SU-DHL-6 (cell line): ENCODE measurements around the gene IL21R.

Experiments used
- H2AFZ ChIP-seq: fragments of 200-600 bp; sonication (generic); 2 replicates; pipeline ENCODE4 v1.6.1; 2014; ENCODE audit warnings: low read depth, mild to moderate bottlenecking, moderate library complexity, mixed read lengths, antibody characterized with exemption, low read length; ENCODE audit not compliant: severe bottlenecking
- H3F3A ChIP-seq: fragments of 200-600 bp; shearing (Covaris generic); 2 replicates; pipeline ENCODE4 v1.6.0; 2016; ENCODE audit warnings: antibody characterized with exemption, mild to moderate bottlenecking; ENCODE audit not compliant: insufficient read depth
- H3K27ac ChIP-seq: fragments of 200-600 bp; sonication (generic); 2 replicates; pipeline ENCODE4 v1.5.1; 2016; ENCODE audit warnings: low read depth, mild to moderate bottlenecking, low read length, moderate library complexity, mixed read lengths
- H3K27me3 ChIP-seq: fragments of 200-600 bp; sonication (generic), shearing (Covaris generic); 2 replicates; pipeline ENCODE4 v1.6.0; 2014; ENCODE audit warnings: mild to moderate bottlenecking, low read length
- H3K36me3 ChIP-seq: fragments of 200-600 bp; sonication (generic); 2 replicates; pipeline ENCODE4 v1.6.1; 2014; ENCODE audit warnings: mild to moderate bottlenecking, low read length, mixed read lengths
- H3K4me2 ChIP-seq: fragments of 300-600, 200-600 bp; shearing (Covaris generic), sonication (generic); 2 replicates; pipeline ENCODE4 v1.6.0; 2014; ENCODE audit warnings: low read length, low read depth, mild to moderate bottlenecking; ENCODE audit not compliant: poor library complexity, severe bottlenecking
- H3K4me3 ChIP-seq: fragments of 200-600 bp; sonication (generic); 2 replicates; pipeline ENCODE4 v1.5.1; 2014; ENCODE audit warnings: antibody characterized with exemption, low read length, mild to moderate bottlenecking, mixed read lengths; ENCODE audit not compliant: insufficient read depth, poor library complexity, severe bottlenecking
- H3K79me2 ChIP-seq: fragments of 200-600 bp; sonication (generic); 2 replicates; pipeline ENCODE4 v1.6.1; 2014; ENCODE audit warnings: mild to moderate bottlenecking, low read length, moderate library complexity; ENCODE audit not compliant: insufficient read depth
- H3K9ac ChIP-seq: fragments of 200-600 bp; sonication (generic); 2 replicates; pipeline ENCODE4 v1.7.0; 2014; ENCODE audit warnings: mild to moderate bottlenecking, low read length
- H3K9me2 ChIP-seq: fragments of 200-600 bp; sonication (generic); replicated peaks from 2 replicates; pipeline ENCODE4 v1.6.1; 2014; ENCODE audit warnings: low read length; ENCODE audit not compliant: insufficient read depth
- H3K9me3 ChIP-seq: fragments of 200-600 bp; sonication (generic); 2 replicates; pipeline ENCODE4 v1.6.1; 2014; ENCODE audit warnings: low read length, mixed read lengths; ENCODE audit not compliant: insufficient read depth
- H4K20me1 ChIP-seq: fragments of 200-600 bp; sonication (generic); 2 replicates; pipeline ENCODE4 v1.6.1; 2014; ENCODE audit warnings: low read depth, mild to moderate bottlenecking, antibody characterized with exemption, low read length, moderate library complexity, mixed read lengths
- EZH2phosphoT487 ChIP-seq: fragments of 200-600 bp; sonication (generic), shearing (Covaris generic); conservative IDR thresholded peaks from 2 replicates; pipeline ENCODE4 v1.6.1; 2018; ENCODE audit warnings: mild to moderate bottlenecking, antibody characterized with exemption, low read length, moderate library complexity, mixed read lengths
- TF ChIP-seq, protein P1 (sequence below): fragments of 200-600 bp; sonication (generic); IDR thresholded peaks from one replicate; pipeline ENCODE4 v1.5.1; 2017; ENCODE audit warnings: antibody characterized with exemption, mild to moderate bottlenecking, low read length, moderate library complexity; ENCODE audit not compliant: insufficient read depth, poor library complexity, severe bottlenecking

IL21R gene

DNA sequence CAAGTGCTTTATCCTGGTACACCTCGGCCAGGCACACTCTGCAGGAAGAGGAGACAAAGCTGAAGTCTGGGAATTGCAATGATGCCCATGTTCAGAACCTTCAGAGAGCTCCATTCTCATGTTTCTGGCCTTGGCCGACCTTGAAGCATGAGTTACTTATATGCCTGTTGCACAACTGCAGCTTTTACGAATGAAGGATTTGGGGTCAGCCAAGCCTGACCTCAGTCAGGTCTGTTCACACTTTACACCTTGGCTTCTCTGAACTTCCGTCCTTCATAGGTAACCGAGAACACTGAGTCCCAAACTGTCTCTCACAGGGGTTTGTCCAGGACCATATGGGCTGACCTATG is 81.1 kb downstream of the IL21R start:
- Histone ChIP-seq H3K4me3 (no peak overlapping the region), H4K20me1 (no peaks in the 10 kb centered on the region), H3K36me3 (peaks cover 3% of the 10 kb centered on the region; the same call in 1 of the 2 replicates), H3K27ac (no peak overlapping the region), H3K9ac (no peak overlapping the region), H3K4me2 (no peak overlapping the region), H3F3A (no peaks in the 10 kb centered on the region), H3K27me3 (no peaks in the 10 kb centered on the region), H3K9me3 (no peaks in the 10 kb centered on the region), H2AFZ (no peak overlapping the region), H3K79me2 (no peaks in the 10 kb centered on the region), H3K9me2 (no peaks in the 10 kb centered on the region)
- TF ChIP-seq, protein P1, sequence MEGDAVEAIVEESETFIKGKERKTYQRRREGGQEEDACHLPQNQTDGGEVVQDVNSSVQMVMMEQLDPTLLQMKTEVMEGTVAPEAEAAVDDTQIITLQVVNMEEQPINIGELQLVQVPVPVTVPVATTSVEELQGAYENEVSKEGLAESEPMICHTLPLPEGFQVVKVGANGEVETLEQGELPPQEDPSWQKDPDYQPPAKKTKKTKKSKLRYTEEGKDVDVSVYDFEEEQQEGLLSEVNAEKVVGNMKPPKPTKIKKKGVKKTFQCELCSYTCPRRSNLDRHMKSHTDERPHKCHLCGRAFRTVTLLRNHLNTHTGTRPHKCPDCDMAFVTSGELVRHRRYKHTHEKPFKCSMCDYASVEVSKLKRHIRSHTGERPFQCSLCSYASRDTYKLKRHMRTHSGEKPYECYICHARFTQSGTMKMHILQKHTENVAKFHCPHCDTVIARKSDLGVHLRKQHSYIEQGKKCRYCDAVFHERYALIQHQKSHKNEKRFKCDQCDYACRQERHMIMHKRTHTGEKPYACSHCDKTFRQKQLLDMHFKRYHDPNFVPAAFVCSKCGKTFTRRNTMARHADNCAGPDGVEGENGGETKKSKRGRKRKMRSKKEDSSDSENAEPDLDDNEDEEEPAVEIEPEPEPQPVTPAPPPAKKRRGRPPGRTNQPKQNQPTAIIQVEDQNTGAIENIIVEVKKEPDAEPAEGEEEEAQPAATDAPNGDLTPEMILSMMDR, result no peak
- TF ChIP-seq EZH2phosphoT487, result no peak

DNA sequence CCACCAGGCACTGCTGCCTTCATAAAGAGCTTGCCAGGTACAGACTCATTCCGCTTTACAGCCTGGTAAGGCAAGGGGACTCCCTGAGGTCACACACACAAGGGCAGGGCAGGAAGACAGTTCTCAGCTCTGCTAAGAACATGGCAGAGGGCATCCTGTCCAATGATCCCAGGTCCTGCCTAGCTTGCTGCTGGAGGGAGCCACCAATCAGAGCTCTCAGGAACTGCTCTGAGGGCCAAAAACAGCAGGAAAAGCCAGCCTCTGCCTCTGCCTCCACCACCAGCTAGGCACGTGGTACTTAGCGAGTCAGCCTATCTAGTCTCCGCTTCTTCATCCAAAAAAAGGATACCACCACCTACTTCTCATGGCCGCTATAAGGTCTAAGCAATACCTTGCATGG is 81.7 kb downstream of the IL21R start:
- Histone ChIP-seq H3K27me3 (no peaks in the 10 kb centered on the region), H3K9ac (no peak overlapping the region), H4K20me1 (no peaks in the 10 kb centered on the region), H3K9me2 (no peaks in the 10 kb centered on the region), H3K4me3 (no peak overlapping the region), H2AFZ (no peak overlapping the region), H3K9me3 (no peaks in the 10 kb centered on the region), H3K27ac (no peak overlapping the region), H3K36me3 (no peaks in the 10 kb centered on the region; the same call in 1 of the 2 replicates), H3K4me2 (no peak overlapping the region), H3K79me2 (no peaks in the 10 kb centered on the region), H3F3A (no peaks in the 10 kb centered on the region)
- TF ChIP-seq EZH2phosphoT487, result no peak
- TF ChIP-seq, protein P1, result no peak

- H3K79me2 ChIP-seq, result no peaks in the 10 kb centered on the region
These were observed 83.2 kb downstream of the IL21R start for GRCh38 chr16:27485126-27485525.

More at GRCh38 chr16:27485126-27485525, 83.2 kb downstream of the IL21R start:
- H3K9me3 ChIP-seq, result no peaks in the 10 kb centered on the region
- no peak overlapping the region for H2AFZ ChIP-seq
- TF ChIP-seq, protein P1, result no peak
- TF ChIP-seq EZH2phosphoT487, result no peak
- H3K27me3 ChIP-seq, result no peaks in the 10 kb centered on the region
- no peaks in the 10 kb centered on the region for H4K20me1 ChIP-seq
- H3F3A ChIP-seq, result no peaks in the 10 kb centered on the region
- H3K27ac ChIP-seq, result no peak overlapping the region
- H3K4me3 ChIP-seq, result no peak overlapping the region
- H3K4me2 ChIP-seq, result no peak overlapping the region
- H3K9ac ChIP-seq, result no peak overlapping the region
- H3K36me3 ChIP-seq, result no peaks in the 10 kb centered on the region
- H3K9me2 ChIP-seq, result no peaks in the 10 kb centered on the region
